GM10266 (cell line): ENCODE data around the gene BEST1.

Experiments
- DNase-seq: peaks from one replicate; pipeline ENCODE4 v3.0.0; 2012; ENCODE audit errors: extremely low spot score
- TF ChIP-seq, protein P1 (sequence below): IDR thresholded peaks from 2 replicates; pipeline ENCODE4 v1.5.1; 2012; ENCODE audit warnings: mild to moderate bottlenecking, low read depth; ENCODE audit not compliant: control insufficient read depth, insufficient read depth; ENCODE audit errors: missing control alignments

Gene BEST1

DNA sequence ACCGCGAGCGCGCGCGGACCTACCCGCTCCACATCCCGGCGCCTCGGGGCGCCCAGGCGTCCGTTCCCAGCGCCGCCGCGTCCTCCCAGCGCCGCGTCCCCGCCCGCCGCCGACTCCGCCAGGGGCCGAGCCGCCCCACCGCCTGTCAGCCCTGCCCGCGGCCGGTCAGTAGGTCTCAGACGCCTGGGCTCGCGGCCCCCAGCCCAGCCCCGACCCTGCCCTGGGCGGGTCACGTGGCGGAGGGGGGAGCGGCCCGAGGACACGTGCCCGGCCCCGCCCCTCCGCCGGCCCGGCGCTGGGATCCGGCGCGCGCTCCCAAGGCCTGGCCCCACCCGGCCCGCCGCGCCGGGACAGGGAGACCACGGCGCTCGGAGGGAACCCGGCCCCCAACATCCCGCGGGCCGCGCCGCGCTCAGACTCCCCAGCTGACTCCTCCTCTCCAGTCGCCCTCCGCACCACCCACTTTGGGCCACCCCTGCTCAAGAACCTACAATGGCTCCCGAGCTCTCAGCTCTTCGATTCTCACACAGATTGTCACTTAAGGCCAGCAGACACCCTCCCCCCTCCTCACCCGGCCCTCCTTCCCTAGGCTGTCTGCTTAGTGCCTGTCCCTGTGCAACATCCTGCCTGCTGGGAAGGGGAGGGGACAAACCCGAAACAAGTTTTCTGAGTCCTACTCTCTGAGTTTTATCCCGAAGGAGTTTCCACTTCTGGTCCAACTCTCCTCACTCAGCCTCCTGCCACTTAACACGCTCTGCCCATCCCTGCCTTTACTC is 32.6 kb upstream of the BEST1 start, which contains the start of gene RAB3IL1:
TSS of gene RAB3IL1 (minus strand) at position 233 of the 776 bp plus-strand sequence. CDS start at position 34, 199 bp downstream.
- no peak for DNase-seq
- TF ChIP-seq, protein P1, sequence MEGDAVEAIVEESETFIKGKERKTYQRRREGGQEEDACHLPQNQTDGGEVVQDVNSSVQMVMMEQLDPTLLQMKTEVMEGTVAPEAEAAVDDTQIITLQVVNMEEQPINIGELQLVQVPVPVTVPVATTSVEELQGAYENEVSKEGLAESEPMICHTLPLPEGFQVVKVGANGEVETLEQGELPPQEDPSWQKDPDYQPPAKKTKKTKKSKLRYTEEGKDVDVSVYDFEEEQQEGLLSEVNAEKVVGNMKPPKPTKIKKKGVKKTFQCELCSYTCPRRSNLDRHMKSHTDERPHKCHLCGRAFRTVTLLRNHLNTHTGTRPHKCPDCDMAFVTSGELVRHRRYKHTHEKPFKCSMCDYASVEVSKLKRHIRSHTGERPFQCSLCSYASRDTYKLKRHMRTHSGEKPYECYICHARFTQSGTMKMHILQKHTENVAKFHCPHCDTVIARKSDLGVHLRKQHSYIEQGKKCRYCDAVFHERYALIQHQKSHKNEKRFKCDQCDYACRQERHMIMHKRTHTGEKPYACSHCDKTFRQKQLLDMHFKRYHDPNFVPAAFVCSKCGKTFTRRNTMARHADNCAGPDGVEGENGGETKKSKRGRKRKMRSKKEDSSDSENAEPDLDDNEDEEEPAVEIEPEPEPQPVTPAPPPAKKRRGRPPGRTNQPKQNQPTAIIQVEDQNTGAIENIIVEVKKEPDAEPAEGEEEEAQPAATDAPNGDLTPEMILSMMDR: no peak

DNA sequence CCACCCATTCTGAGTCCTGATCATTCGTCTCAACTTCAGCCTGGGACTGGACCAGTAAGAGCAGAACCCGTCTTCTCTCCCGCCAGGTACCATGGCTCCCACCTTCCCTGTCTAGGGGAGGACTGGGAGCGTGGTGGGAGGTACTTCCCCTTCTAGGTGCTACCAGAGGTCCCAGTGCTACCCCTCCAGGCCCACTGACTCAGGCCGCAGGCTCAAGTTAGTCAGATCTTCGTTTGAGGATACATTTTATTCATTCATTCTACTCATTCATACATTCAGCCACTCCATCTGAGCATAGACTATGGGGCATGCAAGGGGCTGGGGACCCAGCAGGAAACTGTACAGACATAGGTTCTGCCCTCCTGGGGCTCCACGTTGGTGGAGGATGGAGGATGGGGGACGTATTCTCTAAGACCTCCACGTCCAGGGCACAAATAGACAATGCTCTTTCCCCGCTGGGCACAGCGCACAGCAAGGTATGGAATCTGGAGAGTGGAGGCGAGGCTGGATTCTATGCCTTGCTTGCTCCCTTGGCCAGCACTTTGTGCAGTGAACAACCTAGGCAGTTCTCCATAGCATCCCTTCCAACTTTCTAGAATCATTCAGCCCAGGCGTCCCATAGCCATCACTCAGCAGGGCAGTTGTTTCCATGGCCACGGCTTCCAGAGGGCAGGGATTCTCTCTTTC is 31.8 kb upstream of the BEST1 start:
- TF ChIP-seq, protein P1: no peak
- DNase-seq: peak; percentile 15

DNA sequence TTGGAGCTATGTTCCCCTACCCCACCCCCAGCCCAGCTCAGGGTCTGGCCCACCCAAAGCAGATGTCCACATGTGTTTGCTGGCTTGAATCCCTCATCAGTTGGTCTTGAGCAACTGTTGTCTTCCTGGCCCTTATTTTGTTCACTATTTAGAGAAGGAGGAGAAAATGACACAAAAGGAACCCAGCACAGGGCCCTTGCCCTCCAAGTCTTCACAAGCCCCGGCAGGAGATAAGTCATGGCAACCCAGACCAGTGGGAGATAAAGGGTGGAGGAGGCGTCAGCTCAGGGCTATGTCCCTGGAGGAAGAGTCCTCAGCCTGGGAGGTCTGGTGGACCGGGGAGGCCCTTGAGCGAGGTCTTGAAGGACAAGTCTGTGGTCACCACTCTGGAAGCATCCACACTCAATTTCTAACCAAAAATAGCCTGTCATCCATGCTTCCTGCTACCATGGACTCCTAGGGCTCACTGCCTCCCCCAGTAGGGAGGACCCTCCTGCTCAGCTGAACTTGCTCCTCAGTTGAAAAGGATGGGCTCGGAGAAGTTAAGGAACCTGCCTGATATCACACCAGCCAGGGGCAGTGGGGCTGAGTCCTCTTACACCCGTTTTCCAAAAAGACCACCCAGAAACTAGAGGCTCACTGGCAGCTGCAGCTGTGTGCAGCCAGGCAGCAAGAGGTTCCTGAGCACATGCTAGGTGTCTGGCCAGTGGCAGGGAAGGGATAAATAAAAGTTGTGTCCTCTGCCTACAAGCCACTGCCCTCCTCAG is 31.0 kb upstream of the BEST1 start:
- TF ChIP-seq, protein P1: no peak
- DNase-seq: peak; percentile 19

DNA sequence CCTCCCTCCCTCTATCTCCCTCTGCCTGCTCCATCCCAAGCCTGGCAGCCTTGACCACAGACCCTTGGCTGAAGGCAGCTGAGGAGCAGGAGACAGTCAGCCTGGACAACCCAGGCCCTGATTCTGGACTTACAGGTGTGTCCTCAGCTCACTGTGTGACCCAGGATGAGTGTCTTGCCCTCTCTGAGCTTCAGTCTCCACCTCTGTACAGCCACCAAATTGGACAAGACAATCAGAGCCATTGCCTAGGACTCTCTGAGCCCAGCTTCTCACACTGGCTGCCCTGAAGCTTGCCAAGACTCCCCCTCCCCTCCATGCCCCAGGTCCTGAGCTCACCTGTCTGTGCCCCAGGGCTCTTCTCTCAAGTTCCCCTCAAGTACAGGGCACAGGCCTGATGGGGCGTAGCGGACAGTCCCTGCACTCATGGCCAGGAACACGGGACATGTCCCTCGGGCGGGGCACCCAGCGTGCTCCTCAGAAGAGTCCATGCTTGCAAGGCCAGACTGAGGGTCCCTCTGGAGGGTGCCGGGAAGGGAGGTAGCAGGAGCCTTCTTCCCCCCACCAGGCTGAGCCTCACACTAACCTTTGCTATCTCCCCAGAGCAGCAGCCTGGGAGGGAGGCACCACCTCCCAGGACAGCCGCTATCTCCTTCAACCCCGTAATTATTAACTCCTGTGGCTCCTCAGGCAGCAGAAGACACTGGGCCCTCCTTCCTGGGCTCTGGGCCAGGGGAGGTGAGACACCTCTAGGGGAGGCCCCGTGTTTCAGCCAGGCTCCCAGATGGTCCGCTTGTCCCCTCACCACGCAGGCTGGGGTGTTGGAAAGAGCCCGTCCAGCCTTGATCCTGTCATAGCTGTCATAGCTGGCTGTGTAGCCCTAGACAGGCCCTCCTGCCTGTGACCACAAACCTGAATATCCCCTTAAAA is 30.2 kb upstream of the BEST1 start:
- TF ChIP-seq, protein P1: no peak
- DNase-seq: peak; percentile 10

DNA sequence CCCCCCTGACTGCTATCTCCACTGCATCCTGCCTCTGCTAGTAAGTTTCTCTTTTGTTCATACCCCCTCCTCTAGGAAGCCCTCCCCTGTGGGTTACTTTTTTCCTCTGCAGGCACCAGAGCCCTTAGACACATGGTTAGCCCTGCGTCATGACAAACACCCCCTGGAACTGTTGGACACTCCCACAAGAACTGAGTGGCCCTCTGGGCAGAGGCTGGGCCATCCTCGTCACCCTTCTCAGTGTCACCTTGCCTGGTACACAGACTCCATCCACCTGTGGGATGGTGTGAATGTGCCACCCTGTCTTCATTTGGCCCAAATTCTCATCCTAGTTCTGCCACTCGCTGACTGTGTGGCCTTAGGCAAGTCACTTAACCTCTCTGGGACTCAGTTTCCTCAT is 28.7 kb upstream of the BEST1 start:
- TF ChIP-seq, protein P1: no peak
- DNase-seq: no peak

DNA sequence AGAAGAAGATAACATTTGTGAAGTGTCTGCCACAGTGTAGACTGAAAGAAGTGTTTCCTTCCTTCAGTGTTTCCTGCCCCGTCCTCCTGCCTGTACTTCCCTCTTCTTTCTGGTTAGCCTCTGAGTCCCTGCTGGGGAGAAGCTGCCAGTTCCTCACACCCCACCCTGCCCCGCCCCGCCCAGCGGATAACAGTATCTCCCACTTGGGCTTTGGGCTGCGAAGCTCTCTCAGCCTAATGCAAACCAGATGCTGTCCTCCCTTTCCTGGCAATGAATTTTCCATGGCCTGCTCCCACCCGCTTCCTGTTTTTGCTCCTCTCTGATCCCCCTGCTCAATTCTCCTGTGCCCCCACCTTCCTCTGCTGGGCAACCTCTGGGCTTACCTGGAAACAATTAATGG is 27.6 kb upstream of the BEST1 start:
- TF ChIP-seq, protein P1: no peak

More for the DNA sequence above, 27.6 kb upstream of the BEST1 start:
- peak; percentile 7 for DNase-seq
